ENCODE measurements around the gene CCDC188. TPM values are rescaled to one million over a fixed set of nuclear protein-coding genes. Genes with fewer than 3 reads are reported as not detected.

CCDC188 gene
- total RNA-seq, 1 donor from 2014 or later: 0.10 TPM

DNA sequence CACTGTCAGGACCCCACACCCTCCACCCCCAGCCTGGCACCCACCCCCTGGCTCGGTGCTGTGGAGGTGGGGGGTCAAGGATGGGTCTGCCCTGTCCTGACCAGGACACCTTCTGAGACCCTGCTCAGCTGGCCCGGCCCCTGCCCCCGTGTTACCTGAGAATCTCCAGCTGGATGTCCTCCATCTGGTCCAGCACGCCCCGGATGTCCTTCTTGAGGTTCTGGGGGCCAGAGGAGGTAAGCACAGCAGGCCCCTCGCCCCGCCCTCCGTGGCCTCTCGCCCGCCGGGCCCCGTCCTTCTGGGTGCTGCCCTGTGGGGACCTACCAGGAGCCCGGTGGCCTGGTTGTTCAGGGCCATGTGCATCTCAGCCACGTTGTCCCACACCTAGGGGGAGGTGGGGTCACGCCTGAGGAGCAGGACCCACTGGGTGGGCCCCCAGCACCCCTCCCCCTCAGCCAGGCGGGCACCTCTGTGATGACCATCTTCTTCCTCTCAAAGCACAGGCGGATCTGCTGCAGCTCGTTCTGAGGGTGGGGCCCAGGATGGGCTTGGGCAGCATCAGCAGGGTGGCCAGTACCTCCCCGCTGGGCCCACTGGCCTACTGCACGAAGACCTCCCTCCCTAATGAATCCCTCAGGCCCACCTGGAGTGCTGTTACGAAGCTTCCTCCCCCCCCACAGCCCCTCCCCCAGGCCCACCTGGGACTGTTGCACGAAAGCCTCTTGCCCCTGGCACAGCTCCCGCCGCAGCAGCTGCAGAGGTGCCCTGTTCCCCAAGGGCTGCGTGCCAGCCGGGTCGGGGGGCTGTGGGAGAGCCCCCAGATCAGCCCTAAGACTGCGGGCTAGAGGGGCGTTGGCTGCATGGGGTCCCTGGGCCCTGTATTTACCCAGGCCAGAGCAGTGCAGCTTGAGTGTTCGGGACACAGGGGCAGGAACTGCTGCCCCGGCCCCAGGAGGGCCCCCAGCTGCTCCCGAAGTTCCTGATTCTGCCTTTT lies 1.3 kb downstream of the CCDC188 start:
- DNase-seq (ENCODE audit: low read depth): no peak

DNA sequence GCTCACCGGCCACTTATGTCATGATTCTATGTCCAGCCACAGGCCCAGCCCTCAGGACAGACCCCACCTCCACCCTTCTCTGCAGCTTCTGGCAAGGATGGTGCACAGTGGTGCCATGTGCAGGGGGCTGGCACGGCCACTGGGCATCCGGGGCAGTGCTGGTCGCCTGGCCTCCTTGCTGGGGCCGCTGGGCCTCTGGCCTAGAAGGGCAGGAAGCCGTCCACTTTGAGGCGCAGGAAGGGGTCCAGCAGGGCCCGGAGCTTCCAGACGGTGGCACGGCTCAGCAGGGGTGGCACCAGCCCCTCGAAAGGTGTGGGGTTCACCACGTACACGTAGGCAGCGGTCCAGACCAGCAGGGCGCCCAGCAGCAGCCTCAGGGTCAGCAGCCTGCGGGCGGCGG lies 2.4 kb downstream of the CCDC188 start:
- DNase-seq (ENCODE audit: low read depth): no peak

DNA sequence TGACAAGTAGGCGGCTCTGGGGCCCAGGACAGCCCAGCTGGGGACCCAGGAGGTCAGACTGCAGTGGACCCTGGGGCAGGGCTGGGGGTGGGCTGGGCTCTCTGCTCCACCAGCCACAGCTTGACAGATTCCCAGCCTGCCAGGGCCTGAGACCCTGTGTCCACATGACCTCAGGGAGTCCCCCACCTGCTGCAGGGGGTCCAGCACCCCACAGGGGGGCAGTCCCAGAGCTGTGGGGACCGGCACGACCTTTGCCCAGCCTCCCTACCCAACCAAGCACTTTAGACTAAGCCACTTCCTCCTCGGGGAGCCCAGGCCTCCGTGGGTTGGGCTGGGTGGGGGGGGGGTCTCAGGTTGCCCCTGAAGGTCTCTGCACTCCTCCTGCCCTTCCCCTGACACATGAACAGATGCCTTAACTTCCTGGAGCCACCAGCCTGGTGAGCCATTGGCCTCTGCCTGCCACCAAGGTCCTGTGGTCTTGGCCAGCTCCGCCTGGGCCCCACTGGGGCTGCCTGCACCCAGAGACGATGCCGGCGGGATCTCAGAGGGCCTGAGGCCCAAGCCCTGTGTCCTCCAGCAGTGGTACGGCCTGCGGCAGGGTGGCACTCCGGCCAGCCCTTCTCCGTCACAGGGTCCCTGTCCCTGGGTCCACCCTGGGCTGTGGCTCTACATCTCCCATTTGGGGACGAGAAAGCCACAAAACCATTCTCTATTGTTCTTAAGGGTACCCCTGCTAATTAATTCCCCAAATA lies 3.4 kb downstream of the CCDC188 start:
- DNase-seq (ENCODE audit: low read depth): no peak

DNA sequence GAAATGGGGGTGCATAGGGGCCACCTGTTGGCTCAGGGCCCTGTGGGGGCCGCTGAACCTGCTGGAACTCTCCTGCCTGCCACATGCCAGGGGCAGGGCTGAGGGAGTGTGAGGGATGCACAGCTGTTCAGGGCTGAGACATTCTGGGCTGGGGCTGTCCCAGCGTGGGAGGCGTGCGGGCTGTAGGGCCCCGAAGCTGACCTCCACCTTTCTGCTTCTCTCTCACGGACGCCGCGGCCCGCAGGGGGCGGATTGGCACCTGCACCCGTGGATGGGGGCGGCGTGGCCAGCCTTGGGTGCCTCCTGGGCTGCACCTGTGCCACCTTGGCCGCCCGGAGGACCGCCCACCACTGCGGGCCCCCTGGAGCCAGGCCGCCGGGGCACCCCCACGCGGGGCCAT lies 4.1 kb downstream of the CCDC188 start:
- DNase-seq (ENCODE audit: low read depth): no peak

DNA sequence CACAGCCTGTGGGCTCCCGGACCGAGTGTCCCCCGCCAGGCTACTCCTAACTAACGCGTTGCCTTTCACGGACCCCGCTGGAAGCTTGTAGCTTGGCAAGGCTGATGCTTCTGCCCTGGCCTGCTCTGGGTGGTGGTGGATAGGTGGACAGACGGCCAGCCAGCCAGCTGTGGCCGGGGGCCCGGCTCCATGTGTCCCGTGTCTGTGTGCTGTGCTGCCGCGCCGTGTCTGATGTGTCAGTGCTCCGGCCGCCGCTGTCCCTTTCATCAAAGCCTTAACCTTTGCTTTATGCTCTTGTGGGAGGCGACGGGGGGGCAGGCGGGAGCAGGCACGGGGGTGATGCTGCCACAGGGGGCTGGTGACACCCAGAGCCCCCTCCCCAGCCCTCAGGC lies 5.0 kb downstream of the CCDC188 start:
- DNase-seq (ENCODE audit: low read depth): no peak

DNA sequence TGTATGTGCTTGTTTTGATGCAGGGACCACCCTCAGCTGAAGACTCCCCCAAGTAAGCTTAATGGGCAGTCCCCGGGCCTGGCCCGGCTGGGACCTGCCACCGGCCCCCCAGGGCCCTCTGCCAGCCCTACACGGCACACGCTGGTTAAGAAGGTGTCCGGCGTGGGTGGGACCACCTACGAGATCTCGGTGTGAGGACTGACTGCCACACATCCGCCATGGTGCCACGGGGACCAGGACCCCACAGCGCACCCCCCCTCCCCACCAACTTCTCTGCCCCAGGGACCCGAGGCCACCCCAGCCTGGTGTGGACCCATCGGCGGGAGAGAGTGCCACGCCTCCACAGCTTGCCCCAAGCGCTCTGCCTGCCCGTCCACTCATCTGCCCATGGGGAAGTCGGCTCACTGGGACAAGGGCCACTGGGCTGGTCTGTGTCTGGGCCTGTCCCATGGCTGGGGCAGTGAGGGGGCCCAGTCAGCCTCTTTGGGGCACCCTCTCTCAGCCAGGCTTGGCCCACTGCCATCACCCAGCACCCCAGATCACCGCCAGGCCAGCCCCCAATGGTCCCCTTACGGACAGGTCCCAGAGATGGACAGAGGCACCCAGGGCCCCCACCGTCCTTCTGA lies 5.5 kb downstream of the CCDC188 start:
- DNase-seq (ENCODE audit: low read depth): no peak

DNA sequence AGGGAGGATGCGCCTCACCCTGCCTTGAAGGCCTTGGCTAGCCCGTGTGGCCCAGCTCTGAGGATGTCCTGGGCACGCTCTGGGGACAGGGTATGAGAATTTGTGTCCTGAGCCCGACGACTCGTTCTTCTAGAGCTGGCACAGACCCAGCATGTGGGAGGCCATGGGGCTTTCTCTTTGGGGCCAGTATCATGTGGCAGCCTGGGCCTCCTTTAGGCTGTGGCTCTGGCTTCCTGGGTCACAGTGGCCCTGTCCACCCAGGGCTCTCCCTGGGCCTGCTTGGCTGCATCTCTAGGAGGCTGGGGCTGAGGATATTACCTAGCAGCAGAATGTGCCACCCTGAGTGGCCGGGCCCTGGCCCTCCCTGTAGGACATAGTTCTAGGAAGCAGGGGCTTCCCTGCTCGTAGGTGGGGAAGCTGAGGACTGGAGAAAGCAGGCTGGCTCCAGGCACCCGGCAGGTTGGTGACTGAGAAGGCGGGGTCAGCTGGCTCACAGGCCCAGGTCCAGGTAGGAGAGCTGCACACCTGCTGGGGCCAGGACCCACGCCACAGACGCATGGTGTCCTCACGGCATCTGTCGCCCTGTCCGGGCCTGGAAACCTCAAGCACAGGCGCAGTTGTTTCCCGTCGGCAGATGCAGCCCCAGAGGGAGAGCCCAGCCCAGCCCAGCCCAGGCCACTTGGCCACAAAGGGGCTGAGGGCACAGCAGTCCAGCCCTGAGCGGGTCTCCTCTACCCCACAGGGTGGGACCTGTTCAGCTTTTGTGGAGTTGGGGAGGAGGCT lies 6.8 kb downstream of the CCDC188 start:
- DNase-seq (ENCODE audit: low read depth): no peak

DNA sequence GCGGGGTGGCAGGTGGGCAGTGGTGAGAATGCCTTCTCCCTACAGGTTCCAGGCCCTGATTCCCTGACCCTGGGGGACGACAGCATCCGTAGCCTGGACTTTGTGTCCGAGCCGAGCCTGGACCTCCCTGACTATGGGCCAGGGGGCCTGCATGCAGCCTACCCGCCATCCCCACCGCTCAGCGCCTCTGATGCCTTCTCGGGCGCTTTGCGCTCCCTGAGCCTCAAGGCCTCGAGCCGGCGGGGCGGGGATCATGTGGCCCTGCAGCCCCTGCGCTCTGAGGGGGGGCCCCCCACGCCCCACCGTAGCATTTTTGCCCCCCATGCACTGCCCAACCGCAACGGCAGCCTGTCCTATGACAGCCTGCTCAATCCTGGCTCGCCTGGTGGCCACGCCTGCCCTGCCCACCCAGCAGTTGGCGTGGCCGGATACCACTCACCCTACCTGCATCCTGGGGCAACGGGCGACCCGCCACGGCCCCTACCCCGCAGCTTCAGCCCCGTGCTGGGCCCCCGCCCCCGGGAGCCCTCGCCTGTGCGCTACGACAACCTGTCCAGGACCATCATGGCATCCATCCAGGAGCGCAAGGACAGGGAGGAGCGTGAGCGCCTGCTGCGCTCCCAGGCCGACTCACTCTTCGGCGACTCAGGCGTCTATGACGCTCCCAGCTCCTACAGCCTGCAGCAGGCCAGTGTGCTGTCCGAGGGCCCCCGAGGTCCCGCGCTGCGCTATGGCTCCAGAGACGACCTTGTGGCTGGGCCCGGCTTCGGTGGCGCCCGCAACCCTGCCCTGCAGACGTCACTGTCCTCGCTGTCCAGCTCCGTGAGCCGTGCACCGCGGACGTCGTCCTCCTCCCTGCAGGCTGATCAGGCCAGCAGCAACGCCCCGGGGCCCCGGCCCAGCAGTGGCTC lies 7.9 kb downstream of the CCDC188 start:
- DNase-seq (ENCODE audit: low read depth): no peak

DNA sequence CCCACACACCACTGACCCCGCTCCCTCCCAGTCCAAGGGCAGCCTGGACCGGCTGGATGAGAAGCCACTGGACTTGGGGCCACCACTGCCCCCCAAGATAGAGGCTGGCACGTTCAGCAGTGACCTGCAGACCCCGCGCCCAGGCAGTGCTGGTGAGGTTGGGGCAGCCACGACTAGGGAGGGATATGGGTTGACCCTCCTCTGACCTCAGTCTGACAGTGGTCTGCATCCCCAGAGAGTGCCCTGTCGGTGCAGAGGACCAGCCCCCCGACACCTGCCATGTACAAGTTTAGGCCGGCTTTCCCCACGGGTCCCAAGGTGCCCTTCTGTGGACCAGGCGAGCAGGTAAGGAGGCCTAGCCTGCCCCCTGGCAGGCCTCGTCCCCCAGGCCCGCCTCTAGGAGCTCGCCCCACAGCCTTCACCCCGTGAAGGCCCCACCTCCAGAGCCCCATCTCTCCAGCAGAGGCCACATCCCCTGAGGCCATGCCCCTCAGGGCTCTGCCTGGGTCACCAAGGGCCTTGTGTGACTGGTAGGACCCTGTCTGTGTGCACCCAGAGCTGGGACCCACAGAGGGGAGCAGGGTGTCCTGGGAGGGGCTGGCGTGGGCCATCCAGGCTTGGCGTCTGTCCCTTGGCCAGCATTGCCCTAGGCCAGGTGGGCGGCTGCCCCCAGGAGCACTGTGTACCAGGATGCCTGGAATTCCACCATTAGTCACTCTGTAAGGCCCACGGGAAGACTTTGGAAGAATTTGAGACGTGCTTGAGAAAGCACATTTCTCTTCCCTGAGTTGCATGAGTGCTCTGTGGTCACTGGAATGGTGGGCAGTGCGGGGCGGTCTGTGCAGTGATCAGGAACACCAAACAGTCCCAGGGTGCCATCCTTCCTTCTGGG lies 9.4 kb downstream of the CCDC188 start:
- DNase-seq (ENCODE audit: low read depth): peak; percentile 86

DNA sequence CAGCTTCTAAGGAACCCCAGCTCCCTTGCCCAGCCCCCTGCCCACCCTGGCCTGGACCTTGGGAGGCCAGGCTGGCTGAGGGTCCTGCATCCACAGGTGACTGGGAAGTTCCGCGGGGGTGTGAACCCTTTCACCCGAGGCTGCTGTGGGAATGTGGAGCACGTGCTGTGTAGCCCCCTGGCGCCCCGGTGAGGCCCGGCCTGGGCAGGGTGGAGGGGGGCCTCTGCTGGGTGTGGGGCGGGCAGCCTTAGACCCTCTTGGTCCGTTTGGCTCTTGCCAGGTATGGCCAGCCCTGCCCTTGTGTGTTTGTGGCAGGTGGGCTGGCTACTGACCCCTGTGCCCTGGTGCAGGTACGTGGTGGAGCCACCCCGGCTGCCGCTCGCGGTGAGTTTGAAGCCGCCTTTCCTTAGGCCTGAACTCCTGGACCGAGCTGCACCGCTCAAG lies 10.3 kb downstream of the CCDC188 start:
- no peak for DNase-seq (ENCODE audit: low read depth)

DNA sequence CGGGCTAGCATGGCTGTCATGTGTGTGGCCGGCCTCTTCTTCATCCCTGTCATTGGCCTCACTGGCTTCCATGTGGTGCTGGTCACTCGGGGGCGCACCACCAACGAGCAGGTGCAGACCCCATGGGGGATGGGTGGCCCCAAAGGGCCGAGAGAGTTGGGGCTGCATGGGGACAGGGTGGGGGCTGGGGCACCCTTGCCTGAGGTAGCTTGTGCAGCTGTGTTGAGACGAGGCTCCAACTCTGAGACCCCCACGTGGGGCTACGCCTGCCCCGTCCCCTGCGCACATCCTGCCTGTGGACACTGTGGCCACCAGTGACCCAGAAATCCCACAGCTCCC lies 10.8 kb downstream of the CCDC188 start:
- no peak for DNase-seq (ENCODE audit: low read depth)

DNA sequence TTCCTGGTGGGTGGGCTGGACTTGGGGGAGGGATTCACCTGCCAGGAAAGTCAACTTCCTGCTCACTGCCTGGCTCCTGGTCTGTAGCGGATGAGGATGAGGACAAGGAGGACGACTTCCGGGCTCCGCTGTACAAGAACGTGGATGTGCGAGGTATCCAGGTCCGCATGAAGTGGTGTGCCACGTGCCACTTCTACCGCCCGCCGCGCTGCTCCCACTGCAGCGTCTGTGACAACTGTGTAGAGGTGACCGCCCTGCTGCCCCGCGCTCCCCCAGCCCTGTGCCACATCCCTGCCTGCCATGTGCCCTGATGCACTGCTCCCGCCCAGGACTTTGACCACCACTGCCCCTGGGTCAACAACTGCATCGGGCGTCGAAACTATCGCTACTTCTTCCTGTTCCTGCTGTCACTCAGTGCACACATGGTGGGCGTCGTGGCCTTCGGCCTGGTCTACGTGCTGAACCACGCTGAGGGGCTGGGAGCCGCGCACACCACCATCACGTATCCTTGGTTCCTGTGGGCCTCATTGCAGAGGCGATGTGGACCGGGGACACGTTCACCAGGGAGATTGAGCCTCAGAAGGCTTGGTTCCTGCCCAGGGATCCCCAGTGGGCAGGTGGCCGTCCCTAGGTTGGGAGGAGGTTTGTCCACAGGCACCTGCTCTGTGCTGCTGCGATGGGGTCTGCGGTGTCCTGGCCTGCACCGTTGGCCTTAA lies 11.3 kb downstream of the CCDC188 start:
- DNase-seq (ENCODE audit: low read depth): no peak

DNA sequence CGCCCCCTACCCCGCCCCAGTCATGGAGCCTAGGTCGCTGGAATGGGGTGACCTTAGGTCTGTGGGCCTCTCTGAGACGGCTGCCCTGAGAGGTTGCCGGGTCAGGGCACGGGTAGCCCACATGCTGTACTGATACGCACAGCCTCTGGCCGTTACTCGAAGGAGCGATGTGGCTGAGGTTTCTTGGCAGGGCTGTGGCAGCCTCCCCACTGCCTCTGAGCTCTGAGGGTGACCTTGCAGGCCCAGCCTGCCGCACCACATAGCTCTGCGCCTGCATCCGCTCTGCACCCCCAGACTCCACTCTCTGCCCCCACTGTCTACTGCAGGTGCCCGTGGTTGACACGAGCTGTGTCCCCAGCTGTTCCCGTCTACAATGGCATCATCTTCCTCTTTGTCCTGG lies 12.0 kb downstream of the CCDC188 start:
- DNase-seq (ENCODE audit: low read depth): no peak

DNA sequence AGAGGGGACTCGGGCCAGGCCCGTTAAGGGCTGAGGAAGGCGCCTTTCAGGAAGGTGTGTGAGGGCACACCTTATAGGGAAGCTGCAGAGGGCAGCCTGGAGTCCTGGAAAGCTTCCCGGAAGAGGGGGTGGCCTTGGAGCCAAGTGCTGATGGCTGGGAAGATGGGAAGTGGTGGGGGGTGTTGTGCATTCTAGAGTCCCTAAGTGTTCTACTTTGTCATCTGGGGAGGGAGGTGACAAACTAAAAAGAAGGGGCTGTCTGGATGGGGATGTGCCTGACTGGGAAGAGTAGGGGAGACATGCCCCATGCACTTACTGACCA lies 12.5 kb downstream of the CCDC188 start:
- DNase-seq (ENCODE audit: low read depth): no peak

DNA sequence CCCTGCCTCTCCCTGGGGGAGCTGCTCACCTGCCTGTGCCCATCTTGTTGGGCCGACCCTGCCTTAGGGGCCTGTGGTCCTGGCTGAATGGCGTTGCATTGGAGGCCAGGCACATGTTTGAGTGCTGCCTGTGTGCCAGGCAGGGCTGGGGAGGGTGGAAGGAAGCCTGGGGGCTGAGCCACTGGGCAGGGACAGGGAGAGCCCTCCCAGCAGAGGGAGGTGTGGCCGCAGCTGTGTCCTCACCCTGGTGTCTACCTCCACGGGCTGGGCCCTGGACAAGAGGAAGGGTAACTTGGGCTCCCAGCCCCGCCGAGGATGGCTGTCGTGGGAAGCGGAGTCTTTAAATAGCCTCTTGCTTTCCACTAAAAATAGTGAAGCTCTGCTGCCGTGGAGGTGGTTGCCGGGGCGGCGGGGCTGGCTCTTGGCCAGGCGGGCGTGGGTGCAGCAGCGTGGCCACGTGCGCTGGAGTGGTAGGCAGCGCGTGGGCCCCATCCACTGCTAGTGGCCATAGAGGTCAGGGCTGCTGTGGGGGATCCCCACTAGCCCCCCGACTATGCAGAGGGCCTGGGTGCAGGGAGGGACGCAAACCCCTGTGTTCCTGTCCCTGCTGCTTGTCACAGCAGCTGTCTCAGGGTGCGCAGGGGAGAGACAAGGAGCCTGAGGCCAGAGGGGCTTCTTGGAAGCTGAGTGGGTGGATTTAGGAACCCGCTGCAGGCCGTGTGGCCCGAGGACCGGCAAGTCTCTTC lies 13.0 kb downstream of the CCDC188 start:
- no peak for DNase-seq (ENCODE audit: low read depth)

DNA sequence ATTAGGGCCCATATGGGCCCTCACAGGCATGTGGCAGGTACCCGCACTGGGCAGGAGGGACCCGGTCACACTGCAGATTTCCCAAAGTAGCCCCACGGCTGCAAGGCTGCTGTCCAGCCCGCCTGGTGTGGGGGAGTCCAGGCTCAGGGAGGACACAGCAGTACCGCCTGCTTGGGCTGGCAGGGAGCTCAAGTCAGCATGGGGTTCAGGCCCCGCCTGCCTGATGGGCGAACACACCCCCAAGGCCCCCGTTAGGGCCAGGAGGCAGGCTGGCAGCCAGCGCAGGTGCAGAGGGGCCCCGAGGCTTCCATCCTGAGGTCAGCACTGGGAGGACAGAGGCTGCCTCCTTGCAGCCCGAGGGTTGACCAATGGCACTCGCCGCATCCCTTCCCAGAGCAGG lies 13.7 kb downstream of the CCDC188 start:
- no peak for DNase-seq (ENCODE audit: low read depth)

DNA sequence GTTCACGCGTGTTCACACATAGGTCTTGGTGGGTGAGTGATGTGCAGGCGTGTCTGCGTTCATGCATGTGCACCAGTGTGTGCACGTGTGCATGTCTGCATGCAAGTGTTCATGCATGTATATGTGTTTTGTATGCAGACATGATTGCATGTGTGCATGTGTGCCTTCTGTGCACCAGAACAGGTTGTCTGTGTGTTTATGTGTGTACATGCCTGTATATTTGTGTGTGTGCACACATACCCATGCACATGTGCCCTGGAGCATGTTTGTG lies 14.3 kb downstream of the CCDC188 start:
- no peak for DNase-seq (ENCODE audit: low read depth)

DNA sequence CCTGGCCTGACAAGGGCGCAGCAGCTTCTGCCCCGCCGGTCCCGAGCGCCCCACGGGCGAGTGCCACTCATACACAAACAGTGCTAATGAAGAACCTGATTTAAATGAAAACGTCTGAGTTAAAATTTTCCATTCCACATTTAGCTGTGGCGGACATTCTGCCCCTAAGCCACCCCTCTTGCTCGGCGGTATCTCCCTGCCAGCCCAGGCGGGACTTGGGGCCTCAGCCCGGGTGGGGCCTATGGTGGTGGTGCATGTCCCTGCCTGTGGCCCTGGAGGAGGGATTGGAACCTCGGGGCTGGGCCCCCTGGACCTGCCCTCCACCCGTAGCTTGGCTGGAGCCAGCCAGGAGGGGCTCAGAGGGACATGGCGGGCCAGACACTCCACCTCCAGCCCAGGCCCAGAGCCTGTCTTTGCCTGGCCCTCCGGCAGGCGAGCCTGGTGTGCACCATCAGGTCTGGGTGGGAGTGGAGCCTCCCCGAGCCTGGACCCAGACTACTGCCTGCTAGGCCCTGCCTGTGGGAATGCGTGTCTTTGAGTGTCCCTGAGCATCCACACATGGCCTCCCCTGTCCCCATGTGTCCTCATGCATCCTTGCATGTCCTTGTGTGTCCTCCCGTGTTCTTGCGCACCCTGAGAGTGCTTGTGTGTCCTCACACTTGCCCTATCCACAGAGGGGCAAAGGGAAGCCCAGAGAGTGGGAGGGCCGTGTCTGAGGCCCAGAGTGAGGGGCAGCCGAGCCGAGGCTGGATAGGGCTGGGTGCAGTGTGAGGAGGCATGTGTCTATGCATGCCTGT lies 14.9 kb downstream of the CCDC188 start:
- DNase-seq (ENCODE audit: low read depth): no peak
